Gastroesophageal sphincter (tissue), 4 donors: ENCODE data around the gene AP2A2. TPM values are rescaled to one million over a fixed set of nuclear protein-coding genes. Genes with fewer than 3 reads are reported as not detected.

Experiments
- ATAC-seq: fragments of 150-250 bp; one replicate; pipeline ENCODE4 v1.9.1; 2016; ENCODE audit warnings: mild to moderate bottlenecking, moderate library complexity
- H3K27ac ChIP-seq, 4 donors: fragments of 200-600 bp; sonication (generic) in 3 of 4; 1 replicate in 3 of 4; 2 replicates in 1 of 4; pipeline ENCODE4 v1.5.1; 2016 to 2019
- H3K27me3 ChIP-seq: fragments of 200-600 bp; sonication (generic); one replicate; pipeline ENCODE4 v1.5.1; 2019
- H3K36me3 ChIP-seq, 2 donors: fragments of 200-600 bp; sonication (generic); one replicate each; pipeline ENCODE4 v1.5.1; 2019; ENCODE audit warnings: control low read depth in 1 of 2
- H3K4me1 ChIP-seq, 3 donors: fragments of 200-600 bp; sonication (generic); 1 replicate in 2 of 3; 2 replicates in 1 of 3; pipeline ENCODE4 v1.5.1; 2016 to 2019; ENCODE audit warnings: control low read depth in 2 of 3
- H3K4me3 ChIP-seq, 2 donors: fragments of 200-600 bp; sonication (generic); one replicate each; pipeline ENCODE4 v1.5.1; 2019; ENCODE audit warnings: mild to moderate bottlenecking in 1 of 2, moderate library complexity in 1 of 2
- H3K9me3 ChIP-seq, 3 donors: fragments of 200-600 bp; sonication (generic); one replicate each; pipeline ENCODE4 v1.5.1; 2017 to 2019; ENCODE audit warnings: control low read depth in 2 of 3
- CTCF ChIP-seq, 4 experiments: fragments of 200-600 bp in 2 of 4; fragments of 450-650 bp in 2 of 4; sonication (generic) in 1 of 4; IDR thresholded peaks; one replicate each; pipeline ENCODE4 v1.5.1; 2017 to 2019; ENCODE audit warnings: antibody characterized with exemption in 4 of 4, mild to moderate bottlenecking in 2 of 4, moderate library complexity in 2 of 4
- EP300 ChIP-seq: sonication (generic); formaldehyde crosslinking; IDR thresholded peaks from one replicate; pipeline ENCODE4 v1.6.1; 2017; ENCODE audit warnings: antibody characterized with exemption, mild to moderate bottlenecking
- POLR2A ChIP-seq, 2 donors: fragments of 450-650 bp; IDR thresholded peaks; one replicate each; pipeline ENCODE4 v1.6.1; 2017; ENCODE audit warnings: antibody characterized with exemption in 2 of 2, mild to moderate bottlenecking in 2 of 2, moderate library complexity in 1 of 2
- POLR2AphosphoS5 ChIP-seq: sonication (generic); formaldehyde crosslinking; IDR thresholded peaks from one replicate; pipeline ENCODE4 v1.6.1; 2017; ENCODE audit warnings: antibody characterized with exemption
- WGBS, 2 donors: methylation state at CpG; one replicate each; pipeline ENCODE4 v1.1.5; 2018; ENCODE audit warnings: low coverage in 1 of 2; 5-methylcytosine and 5-hydroxymethylcytosine counted together
- total RNA-seq, 4 donors: library from RNA; depleted of rRNA; stranded (reverse); fragments of >200 nt; gene quantifications; one replicate each; pipeline ENCODE4 v1.1.0, GENCODE V29; 2016

AP2A2 gene
- total RNA-seq, 4 donors from 2014 or later: 47.9 to 88.5 (median 61.6) TPM

DNA sequence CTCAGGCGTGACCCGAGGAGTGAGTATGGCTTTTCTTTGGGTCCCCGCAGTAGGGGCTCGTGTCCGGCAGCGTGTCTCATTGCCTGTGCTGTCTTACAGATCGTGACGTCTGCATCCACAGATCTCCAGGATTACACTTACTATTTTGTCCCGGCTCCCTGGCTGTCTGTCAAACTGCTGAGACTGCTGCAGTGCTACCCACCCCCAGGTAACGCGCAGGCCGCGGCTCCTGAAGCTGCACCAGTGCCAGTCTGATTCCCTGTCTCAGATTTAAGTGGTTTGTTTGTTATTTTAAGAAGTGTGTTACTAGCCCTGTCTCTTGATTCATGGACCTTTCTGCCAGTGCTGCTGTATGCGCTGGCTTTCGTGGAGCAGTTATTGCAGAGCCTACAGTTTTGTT is 58.9 kb downstream of the AP2A2 start:
- WGBS, 2 donors: 87 to 92% methylated on average over 4 to 9 of the region's 15 CpGs
- Histone ChIP-seq H3K4me1 (no peaks in the 10 kb centered on the region), H3K27me3 (no peaks in the 10 kb centered on the region), H3K4me3 (no peak overlapping the region), H3K36me3 (peaks cover 0 to 95% of the 10 kb centered on the region in 2 donors), H3K9me3 (no peaks in the 10 kb centered on the region), H3K27ac (no peak overlapping the region)
- ATAC-seq: no peak
- no peak for TF ChIP-seq CTCF (IDR thresholded peaks at IDR 0.05)
- TF ChIP-seq EP300: no peak
- TF ChIP-seq POLR2A (IDR thresholded peaks at IDR 0.05): no peak

DNA sequence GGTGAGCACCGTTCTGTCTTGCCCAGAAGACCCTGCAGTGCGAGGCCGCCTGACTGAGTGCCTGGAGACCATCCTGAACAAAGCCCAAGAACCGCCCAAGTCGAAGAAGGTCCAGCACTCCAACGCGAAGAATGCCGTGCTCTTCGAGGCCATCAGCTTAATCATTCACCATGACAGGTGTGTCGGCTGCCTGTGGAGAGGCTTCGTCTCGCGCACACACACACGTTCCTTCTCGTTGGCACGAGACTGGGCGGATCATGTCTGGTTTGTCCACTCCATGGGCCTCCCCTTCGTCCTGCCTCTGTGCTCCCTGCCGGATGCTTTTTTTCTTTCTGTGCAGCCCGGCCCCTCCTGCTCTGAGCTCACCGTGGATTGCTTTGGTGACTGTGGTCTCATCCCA is 59.7 kb downstream of the AP2A2 start:
- no peaks in the 10 kb centered on the region for H3K4me1 ChIP-seq
- no peak overlapping the region for H3K4me3 ChIP-seq
- no peak overlapping the region for H3K27ac ChIP-seq
- ATAC-seq: no peak
- no peaks in the 10 kb centered on the region for H3K9me3 ChIP-seq
- H3K36me3 ChIP-seq: peaks cover 0 to 99% of the 10 kb centered on the region in 2 donors
- TF ChIP-seq CTCF (IDR thresholded peaks at IDR 0.05): no peak
- no peak for TF ChIP-seq POLR2AphosphoS5
- no peak for TF ChIP-seq POLR2A (IDR thresholded peaks at IDR 0.05)
- no peak for TF ChIP-seq EP300
- no peaks in the 10 kb centered on the region for H3K27me3 ChIP-seq
- WGBS, 2 donors: 79 to 80% methylated on average over 4 to 17 of the region's 21 CpGs

- Histone ChIP-seq H3K4me3 (no peak overlapping the region), H3K27me3 (no peaks in the 10 kb centered on the region), H3K36me3 (peaks cover 0 to 99% of the 10 kb centered on the region in 2 donors), H3K4me1 (no peaks in the 10 kb centered on the region), H3K27ac (no peak overlapping the region), H3K9me3 (no peaks in the 10 kb centered on the region)
- ATAC-seq: no peak
- WGBS, 2 donors: no CpG with 5 or more reads among the region's 20 CpGs
- no peak for TF ChIP-seq POLR2AphosphoS5
- TF ChIP-seq CTCF (IDR thresholded peaks at IDR 0.05): no peak
- no peak for TF ChIP-seq POLR2A (IDR thresholded peaks at IDR 0.05)
- TF ChIP-seq EP300: no peak
Observed at GRCh38 chr11:985848-986247, 60.2 kb downstream of the AP2A2 start.

- Histone ChIP-seq H3K36me3 (peaks cover 0 to 99% of the 10 kb centered on the region in 2 donors), H3K27me3 (no peaks in the 10 kb centered on the region), H3K9me3 (no peaks in the 10 kb centered on the region), H3K27ac (no peak overlapping the region), H3K4me3 (no peak overlapping the region), H3K4me1 (no peaks in the 10 kb centered on the region)
- no CpG with 5 or more reads among the region's 28 CpGs for WGBS, 2 donors
- TF ChIP-seq POLR2AphosphoS5 (no peak), CTCF (IDR thresholded peaks at IDR 0.05) (no peak), EP300 (no peak), POLR2A (IDR thresholded peaks at IDR 0.05) (no peak)
- ATAC-seq: no peak
Observed at GRCh38 chr11:986270-986951, 60.7 kb downstream of the AP2A2 start.

DNA sequence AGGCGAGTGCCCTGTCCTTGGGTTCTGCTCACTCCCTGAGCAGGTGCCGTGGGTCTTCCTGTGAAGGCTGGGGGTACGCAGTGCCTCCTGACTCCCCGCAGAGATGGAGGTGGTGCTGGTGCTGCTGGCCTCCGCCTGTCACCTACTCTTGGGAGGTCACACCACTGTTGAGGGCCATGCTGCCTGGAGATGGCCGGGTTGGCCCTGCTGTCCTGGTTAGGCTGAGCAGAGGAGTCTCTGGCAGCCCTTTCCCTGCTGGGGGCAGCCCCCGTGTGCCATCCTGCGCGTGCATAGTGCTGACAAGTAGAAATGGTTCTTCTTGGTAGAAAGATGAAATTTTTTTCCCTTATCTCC is 61.3 kb downstream of the AP2A2 start:
- Histone ChIP-seq H3K4me1 (no peaks in the 10 kb centered on the region), H3K27me3 (no peaks in the 10 kb centered on the region), H3K27ac (no peak overlapping the region), H3K36me3 (peaks cover 0 to 99% of the 10 kb centered on the region in 2 donors), H3K4me3 (no peak overlapping the region), H3K9me3 (no peaks in the 10 kb centered on the region)
- TF ChIP-seq POLR2A (IDR thresholded peaks at IDR 0.05) (no peak), EP300 (no peak), CTCF (IDR thresholded peaks at IDR 0.05) (no peak), POLR2AphosphoS5 (no peak)
- 100% methylated on average over 2 of the region's 9 CpGs; no CpG with 5 or more reads in 1 of the 2 donors for WGBS, 2 donors
- no peak for ATAC-seq
